CD4-positive, alpha-beta memory T cell (primary cell): ENCODE results near the gene APCDD1L. TPM values are rescaled to one million over a fixed set of nuclear protein-coding genes. Genes with fewer than 3 reads are reported as not detected.
"Not testable (repeated sequence)": the region's sequence is repeated elsewhere in the genome, so short reads cannot be mapped to it uniquely, and the experiment has no call there.

ENCODE experiments used
- CTCF ChIA-PET: fragments of 350-600 bp; sonication (Branson Sonifier 250); formaldehyde crosslinking; loops from one replicate; lab custom pipeline; 2021; ENCODE audit warnings: inconsistent platforms; ENCODE audit not compliant: partially characterized antibody; lab: Charles Lee
- POLR2A ChIA-PET: fragments of 350-600 bp; sonication (Branson Sonifier 250); formaldehyde crosslinking; loops from one replicate; lab custom pipeline; 2021; ENCODE audit not compliant: partially characterized antibody; lab: Charles Lee
- DNase-seq, 5 donors: peaks; one replicate each; pipeline versions ENCODE4 v3.0.0 to v3.0.0-alpha.2; 2020 to 2022; ENCODE audit warnings: mixed read lengths in 1 of 5
- H3K27ac ChIP-seq: one replicate; pipeline ENCODE4 v1.7.0; 2013; ENCODE audit warnings: low read depth, low read length
- H3K27me3 ChIP-seq: 2 replicates; pipeline ENCODE4 v1.7.0; 2013; ENCODE audit warnings: mild to moderate bottlenecking, low read length, moderate library complexity; ENCODE audit not compliant: insufficient read depth
- H3K36me3 ChIP-seq: 2 replicates; pipeline ENCODE4 v1.7.0; 2013; ENCODE audit warnings: mild to moderate bottlenecking, low read length, moderate library complexity; ENCODE audit not compliant: insufficient read depth
- H3K4me1 ChIP-seq: 2 replicates; pipeline ENCODE4 v1.7.0; 2013; ENCODE audit warnings: mild to moderate bottlenecking, low read length, moderate library complexity; ENCODE audit not compliant: insufficient read depth
- H3K4me3 ChIP-seq, 2 donors: one replicate each; pipeline ENCODE4 v1.7.0; 2013; ENCODE audit warnings: low read length in 2 of 2, mild to moderate bottlenecking in 1 of 2
- H3K9me3 ChIP-seq, 2 donors: one replicate each; pipeline ENCODE4 v1.7.0; 2013; ENCODE audit warnings: low read length in 2 of 2, control low read depth in 1 of 2; ENCODE audit not compliant: control insufficient read depth in 1 of 2
- H3K27ac Mint-ChIP-seq, 7 donors: one replicate each; pipeline ENCODE4 v1.8.0; 2020 to 2021; ENCODE audit warnings: mixed read lengths in 7 of 7, mild to moderate bottlenecking in 6 of 7, inconsistent platforms in 3 of 7, moderate library complexity in 3 of 7
- H3K27me3 Mint-ChIP-seq, 2 donors: one replicate each; pipeline ENCODE4 v1.8.0; 2020 to 2021; ENCODE audit warnings: mixed read lengths in 2 of 2
- H3K36me3 Mint-ChIP-seq, 2 donors: one replicate each; pipeline ENCODE4 v1.8.0; 2020 to 2021; ENCODE audit warnings: mixed read lengths in 2 of 2, inconsistent platforms in 1 of 2, mild to moderate bottlenecking in 1 of 2
- H3K4me1 Mint-ChIP-seq, 4 donors: one replicate each; pipeline ENCODE4 v1.8.0; 2020 to 2021; ENCODE audit warnings: mixed read lengths in 4 of 4, mild to moderate bottlenecking in 1 of 4
- H3K4me3 Mint-ChIP-seq, 8 donors: one replicate each; pipeline ENCODE4 v1.8.0; 2020 to 2021; ENCODE audit warnings: mixed read lengths in 8 of 8, mild to moderate bottlenecking in 7 of 8, moderate library complexity in 6 of 8, inconsistent platforms in 3 of 8
- H3K9me3 Mint-ChIP-seq, 8 donors: one replicate each; pipeline ENCODE4 v1.8.0; 2020 to 2021; ENCODE audit warnings: mixed read lengths in 8 of 8, mild to moderate bottlenecking in 5 of 8, inconsistent platforms in 3 of 8, moderate library complexity in 1 of 8
- intact Hi-C: fragments of 100-400 bp; cut with micrococcal nuclease; formaldehyde crosslinking; loops from one replicate; pipeline ENCODE4 v1.15.1; 2023
- polyA plus RNA-seq, 2 donors: library from polyadenylated mRNA; unstranded; fragments of 300-500 nt; fragmentation: Illumina TruSeq; gene quantifications; one replicate each; pipeline ENCODE4 v1.2.3, GENCODE V29; 2021
- total RNA-seq, 2 experiments: library from RNA; stranded (reverse); gene quantifications; one replicate each; pipeline ENCODE4 v1.2.3, GENCODE V29; 2021

The APCDD1L gene
- total and polyA plus RNA-seq, 4 experiments from 2014 or later: 0.11 TPM; not detected in 3

GRCh38 chr20:58511861-58512260 is 3.3 kb downstream of the APCDD1L start:
- Histone ChIP-seq H3K27ac (no peak overlapping the region), H3K4me3 (no peak overlapping the region), H3K9me3 (no peaks in the 10 kb centered on the region), H3K36me3 (no peaks in the 10 kb centered on the region), H3K27me3 (peaks cover 7% of the 10 kb centered on the region), H3K4me1 (no peaks in the 10 kb centered on the region)
- Mint-ChIP-seq H3K4me1 (no peaks in the 10 kb centered on the region), H3K27me3 (peaks cover 22 to 26% of the 10 kb centered on the region in 2 donors), H3K27ac (no peak overlapping the region), H3K9me3 (peaks cover 0 to 7% (median 0%) of the 10 kb centered on the region in 8 donors), H3K4me3 (no peak overlapping the region), H3K36me3 (peaks cover 2 to 3% of the 10 kb centered on the region in 2 donors)
- DNase-seq: no peak
- intact Hi-C loops: no loop called here
- ChIA-PET POLR2A (no interaction called here), CTCF (interaction anchor here (0.6 to 1.3 kb wide), 2 partner anchors 11 to 12 kb away, joined by 3 read pairs; no protein-coding TSS in a partner anchor)

GRCh38 chr20:58511364-58511763 is 3.8 kb downstream of the APCDD1L start:
- Histone ChIP-seq H3K27me3 (peaks cover 7% of the 10 kb centered on the region), H3K36me3 (no peaks in the 10 kb centered on the region), H3K4me1 (no peaks in the 10 kb centered on the region), H3K4me3 (no peak overlapping the region), H3K27ac (no peak overlapping the region), H3K9me3 (no peaks in the 10 kb centered on the region)
- CTCF ChIA-PET: interaction anchor here (0.6 to 1.3 kb wide), 2 partner anchors 10 to 13 kb away, joined by 3 read pairs; no protein-coding TSS in a partner anchor
- no peak overlapping the region for H3K27ac Mint-ChIP-seq
- POLR2A ChIA-PET: no interaction called here
- peaks cover 0 to 12% (median 0%) of the 10 kb centered on the region in 8 donors for H3K9me3 Mint-ChIP-seq
- intact Hi-C loops: no loop called here
- H3K4me1 Mint-ChIP-seq: no peaks in the 10 kb centered on the region
- no peak for DNase-seq
- H3K27me3 Mint-ChIP-seq: peaks cover 21 to 31% of the 10 kb centered on the region in 2 donors
- H3K36me3 Mint-ChIP-seq: peaks cover 4 to 7% of the 10 kb centered on the region in 2 donors
- no peak overlapping the region for H3K4me3 Mint-ChIP-seq

GRCh38 chr20:58510921-58511320 is 4.3 kb downstream of the APCDD1L start:
- Mint-ChIP-seq H3K36me3 (peaks cover 4 to 11% of the 10 kb centered on the region in 2 donors), H3K4me3 (no peak overlapping the region), H3K4me1 (no peaks in the 10 kb centered on the region), H3K9me3 (peaks cover 0 to 16% (median 0%) of the 10 kb centered on the region in 8 donors), H3K27ac (no peak overlapping the region), H3K27me3 (peaks cover 21 to 34% of the 10 kb centered on the region in 2 donors)
- Histone ChIP-seq H3K9me3 (no peaks in the 10 kb centered on the region), H3K4me3 (no peak overlapping the region), H3K27ac (no peak overlapping the region), H3K4me1 (no peaks in the 10 kb centered on the region), H3K36me3 (no peaks in the 10 kb centered on the region), H3K27me3 (peaks cover 7% of the 10 kb centered on the region)
- CTCF ChIA-PET: interaction anchor here (1.3 kb wide), 1 partner anchor 13 kb away, joined by 3 read pairs; no protein-coding TSS in a partner anchor
- POLR2A ChIA-PET: no interaction called here
- DNase-seq: no peak
- intact Hi-C loops: no loop called here

GRCh38 chr20:58508762-58509395 is 6.3 kb downstream of the APCDD1L start:
- no peak for DNase-seq
- Mint-ChIP-seq H3K9me3 (peaks cover 0 to 28% (median 10%) of the 10 kb centered on the region in 8 donors), H3K4me3 (no peak overlapping the region), H3K27me3 (peaks cover 11 to 27% of the 10 kb centered on the region in 2 donors), H3K36me3 (peaks cover 6 to 11% of the 10 kb centered on the region in 2 donors), H3K4me1 (no peaks in the 10 kb centered on the region), H3K27ac (no peak overlapping the region)
- ChIA-PET POLR2A (no interaction called here), CTCF (no interaction called here)
- no peaks in the 10 kb centered on the region for H3K36me3 ChIP-seq
- no peak overlapping the region for H3K4me3 ChIP-seq
- peaks cover 0 to 5% of the 10 kb centered on the region in 2 donors for H3K9me3 ChIP-seq
- H3K4me1 ChIP-seq: no peaks in the 10 kb centered on the region
- intact Hi-C loops: no loop called here
- no peak overlapping the region for H3K27ac ChIP-seq
- H3K27me3 ChIP-seq: peaks cover 7% of the 10 kb centered on the region

DNA sequence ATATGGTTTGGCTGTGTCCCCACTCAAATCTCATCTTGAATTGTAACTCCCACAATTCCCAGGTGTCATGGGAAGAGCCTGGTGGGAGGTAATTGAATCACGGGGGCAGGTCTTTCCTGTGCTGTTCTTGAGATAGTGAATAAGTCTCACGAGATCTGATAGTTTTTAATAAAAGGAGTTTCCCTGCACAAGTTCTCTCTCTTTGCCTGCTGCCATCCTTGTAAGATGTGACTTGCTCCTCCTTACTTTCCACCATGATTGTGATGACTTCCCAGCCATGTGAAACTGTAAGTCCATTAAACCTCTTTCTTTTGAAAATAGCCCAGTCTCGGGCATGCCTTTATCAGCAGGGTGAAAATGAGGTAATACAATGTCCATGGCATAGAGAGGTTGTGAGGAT is 8.2 kb downstream of the APCDD1L start:
- POLR2A ChIA-PET, H3K4me3 Mint-ChIP-seq, H3K27me3 ChIP-seq, intact Hi-C loops, H3K4me3 ChIP-seq, H3K4me1 ChIP-seq, H3K27ac Mint-ChIP-seq, H3K9me3 ChIP-seq, H3K4me1 Mint-ChIP-seq, H3K27ac ChIP-seq, DNase-seq, CTCF ChIA-PET, H3K36me3 ChIP-seq: not testable (repeated sequence)
- Mint-ChIP-seq H3K9me3 (peaks cover 0 to 33% (median 22%) of the 10 kb centered on the region in 8 donors), H3K36me3 (peaks cover 6 to 11% of the 10 kb centered on the region in 2 donors), H3K27me3 (peaks cover 7 to 18% of the 10 kb centered on the region in 2 donors)

DNA sequence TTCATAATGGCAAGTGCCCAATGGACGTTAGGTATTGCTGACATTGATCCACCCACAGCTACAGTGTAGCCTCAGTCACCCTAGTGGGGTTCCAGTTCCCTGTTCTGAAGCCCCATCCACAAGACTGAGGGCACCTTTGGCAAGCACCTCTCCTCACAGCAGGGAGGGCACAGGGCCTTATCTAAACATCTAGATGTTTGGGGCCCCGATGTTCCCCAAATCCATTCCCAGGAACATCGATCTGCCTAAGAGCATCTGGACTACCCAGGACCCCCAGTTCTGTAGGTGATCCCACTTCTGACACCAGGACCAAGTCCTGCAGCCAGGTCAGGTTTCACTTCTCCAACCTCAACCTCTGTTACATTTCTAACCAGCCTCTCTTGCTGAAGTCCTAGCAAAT is 10.6 kb downstream of the APCDD1L start:
- Mint-ChIP-seq H3K4me1 (no peaks in the 10 kb centered on the region), H3K27me3 (peaks cover 4 to 20% of the 10 kb centered on the region in 2 donors), H3K27ac (no peak overlapping the region), H3K9me3 (peaks cover 0 to 35% (median 24%) of the 10 kb centered on the region in 8 donors), H3K36me3 (peaks cover 6 to 14% of the 10 kb centered on the region in 2 donors), H3K4me3 (no peak overlapping the region)
- POLR2A ChIA-PET: no interaction called here
- peaks cover 0 to 5% of the 10 kb centered on the region in 2 donors for H3K9me3 ChIP-seq
- CTCF ChIA-PET: no interaction called here
- H3K36me3 ChIP-seq: no peaks in the 10 kb centered on the region
- intact Hi-C loops: no loop called here
- no peaks in the 10 kb centered on the region for H3K4me1 ChIP-seq
- no peak overlapping the region for H3K27ac ChIP-seq
- H3K4me3 ChIP-seq: no peak overlapping the region
- H3K27me3 ChIP-seq: no peaks in the 10 kb centered on the region
- no peak for DNase-seq

DNA sequence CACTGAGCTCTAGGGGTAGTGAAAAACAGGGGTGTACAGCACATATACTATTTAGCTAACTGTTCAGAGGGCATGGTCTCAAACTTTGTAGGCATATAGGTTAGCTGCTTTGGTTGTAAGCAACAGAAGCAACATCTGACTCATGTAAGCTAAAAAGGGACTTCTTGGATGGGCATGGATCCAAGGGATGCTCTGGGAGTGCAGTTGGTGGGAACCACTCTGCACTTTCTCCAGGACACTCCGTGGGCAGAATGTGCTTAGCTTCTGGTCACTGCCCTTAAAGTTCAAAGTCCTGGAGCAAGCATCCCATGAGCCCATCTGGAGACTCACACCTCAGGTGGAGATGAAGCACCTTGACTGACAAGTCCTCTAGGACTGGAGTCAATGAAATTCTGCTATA is 11.5 kb downstream of the APCDD1L start:
- no peak overlapping the region for H3K4me3 Mint-ChIP-seq
- H3K9me3 Mint-ChIP-seq: peaks cover 0 to 35% (median 24%) of the 10 kb centered on the region in 8 donors
- Histone ChIP-seq H3K27ac (no peak overlapping the region), H3K4me1 (no peaks in the 10 kb centered on the region), H3K36me3 (no peaks in the 10 kb centered on the region), H3K9me3 (peaks cover 0 to 5% of the 10 kb centered on the region in 2 donors), H3K4me3 (no peak overlapping the region), H3K27me3 (no peaks in the 10 kb centered on the region)
- ChIA-PET POLR2A (no interaction called here), CTCF (no interaction called here)
- peaks cover 6 to 14% of the 10 kb centered on the region in 2 donors for H3K36me3 Mint-ChIP-seq
- no peaks in the 10 kb centered on the region for H3K4me1 Mint-ChIP-seq
- H3K27me3 Mint-ChIP-seq: peaks cover 4 to 20% of the 10 kb centered on the region in 2 donors
- intact Hi-C loops: no loop called here
- no peak overlapping the region for H3K27ac Mint-ChIP-seq
- DNase-seq: no peak
